Omental fat pad (tissue), 4 donors: Measurements from ENCODE around the gene TPPP3. TPM values are rescaled to one million over a fixed set of nuclear protein-coding genes. Genes with fewer than 3 reads are reported as not detected.

Source experiments
- ATAC-seq: fragments of 150-250 bp; one replicate; pipeline ENCODE4 v1.9.1; 2016; ENCODE audit warnings: mild to moderate bottlenecking, moderate library complexity; ENCODE audit not compliant: low FRiP score
- DNase-seq: peaks from one replicate; pipeline ENCODE4 v3.0.0-alpha.2; 2019; ENCODE audit warnings: low spot score
- total RNA-seq, 4 donors: library from RNA; depleted of rRNA; stranded (reverse); fragments of >200 nt; gene quantifications; one replicate each; pipeline ENCODE4 v1.1.0, GENCODE V29; 2016
- TF ChIP-seq, protein P1 (sequence below), 3 donors: fragments of 450-650 bp; IDR thresholded peaks; one replicate each; pipeline ENCODE4 v1.5.1; 2016 to 2017; ENCODE audit warnings: antibody characterized with exemption in 3 of 3, mild to moderate bottlenecking in 3 of 3, moderate library complexity in 2 of 3

The TPPP3 gene
- 10 to 100 TPM in 2 of 4 donors, 1 to 10 TPM in 2; 1.0 to 24.9 (median 8.9) TPM for total RNA-seq

- peak; percentile 68 for DNase-seq
- TF ChIP-seq, protein P1, sequence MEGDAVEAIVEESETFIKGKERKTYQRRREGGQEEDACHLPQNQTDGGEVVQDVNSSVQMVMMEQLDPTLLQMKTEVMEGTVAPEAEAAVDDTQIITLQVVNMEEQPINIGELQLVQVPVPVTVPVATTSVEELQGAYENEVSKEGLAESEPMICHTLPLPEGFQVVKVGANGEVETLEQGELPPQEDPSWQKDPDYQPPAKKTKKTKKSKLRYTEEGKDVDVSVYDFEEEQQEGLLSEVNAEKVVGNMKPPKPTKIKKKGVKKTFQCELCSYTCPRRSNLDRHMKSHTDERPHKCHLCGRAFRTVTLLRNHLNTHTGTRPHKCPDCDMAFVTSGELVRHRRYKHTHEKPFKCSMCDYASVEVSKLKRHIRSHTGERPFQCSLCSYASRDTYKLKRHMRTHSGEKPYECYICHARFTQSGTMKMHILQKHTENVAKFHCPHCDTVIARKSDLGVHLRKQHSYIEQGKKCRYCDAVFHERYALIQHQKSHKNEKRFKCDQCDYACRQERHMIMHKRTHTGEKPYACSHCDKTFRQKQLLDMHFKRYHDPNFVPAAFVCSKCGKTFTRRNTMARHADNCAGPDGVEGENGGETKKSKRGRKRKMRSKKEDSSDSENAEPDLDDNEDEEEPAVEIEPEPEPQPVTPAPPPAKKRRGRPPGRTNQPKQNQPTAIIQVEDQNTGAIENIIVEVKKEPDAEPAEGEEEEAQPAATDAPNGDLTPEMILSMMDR (IDR thresholded peaks at IDR 0.05): no peak
- ATAC-seq: peak; percentile 76
Measured at GRCh38 chr16:67393111-67393787, at the start of gene TPPP3. Gene TPPP3, minus strand, starts transcription at chr16:67393498. Its CDS starts 2,387 bp downstream, at chr16:67391111.

- no peak for DNase-seq
- TF ChIP-seq, protein P1 (IDR thresholded peaks at IDR 0.05): no peak
Measured at GRCh38 chr16:67442581-67443255, 49.4 kb upstream of the TPPP3 start.

GRCh38 chr16:67441907-67442306 lies 48.6 kb upstream of the TPPP3 start:
- no peak for ATAC-seq
- no peak for DNase-seq
- TF ChIP-seq, protein P1 (IDR thresholded peaks at IDR 0.05): no peak

More at GRCh38 chr16:67442581-67443255, 49.4 kb upstream of the TPPP3 start:
- no peak for ATAC-seq

GRCh38 chr16:67441271-67441753 lies 48.0 kb upstream of the TPPP3 start:
- DNase-seq (no peak), ATAC-seq (no peak)
- TF ChIP-seq, protein P1 (IDR thresholded peaks at IDR 0.05): no peak

DNA sequence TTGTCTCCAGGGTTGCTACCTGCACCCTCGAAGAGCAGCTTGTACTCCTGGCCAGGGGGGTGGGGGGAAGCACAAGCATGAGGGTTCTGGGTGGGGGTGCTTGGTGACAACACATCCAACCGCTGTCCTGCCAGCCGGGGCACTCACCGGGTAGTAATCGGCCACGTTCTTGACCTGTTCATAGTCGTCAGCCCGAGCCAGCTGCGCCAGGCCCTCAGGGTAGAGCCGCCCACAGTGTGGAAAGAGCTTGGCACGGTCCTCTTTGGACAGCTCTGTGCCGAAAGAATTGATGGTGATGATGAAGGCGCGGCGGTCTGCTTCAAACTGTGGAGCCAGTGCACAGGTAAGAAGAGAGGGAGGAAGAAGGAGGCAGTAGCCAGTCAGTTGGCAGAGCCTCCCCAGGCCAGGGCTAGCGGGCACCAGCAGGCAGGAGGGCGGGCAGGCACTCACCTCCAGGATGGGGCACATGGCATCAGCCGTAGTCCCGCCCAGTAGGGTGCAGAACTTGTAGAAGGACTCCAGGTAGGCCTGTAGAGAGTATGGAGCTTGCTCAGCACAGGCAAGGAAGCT lies 45.6 kb upstream of the TPPP3 start:
- TF ChIP-seq, protein P1 (IDR thresholded peaks at IDR 0.05): no peak
- no peak for ATAC-seq
- DNase-seq: no peak

DNA sequence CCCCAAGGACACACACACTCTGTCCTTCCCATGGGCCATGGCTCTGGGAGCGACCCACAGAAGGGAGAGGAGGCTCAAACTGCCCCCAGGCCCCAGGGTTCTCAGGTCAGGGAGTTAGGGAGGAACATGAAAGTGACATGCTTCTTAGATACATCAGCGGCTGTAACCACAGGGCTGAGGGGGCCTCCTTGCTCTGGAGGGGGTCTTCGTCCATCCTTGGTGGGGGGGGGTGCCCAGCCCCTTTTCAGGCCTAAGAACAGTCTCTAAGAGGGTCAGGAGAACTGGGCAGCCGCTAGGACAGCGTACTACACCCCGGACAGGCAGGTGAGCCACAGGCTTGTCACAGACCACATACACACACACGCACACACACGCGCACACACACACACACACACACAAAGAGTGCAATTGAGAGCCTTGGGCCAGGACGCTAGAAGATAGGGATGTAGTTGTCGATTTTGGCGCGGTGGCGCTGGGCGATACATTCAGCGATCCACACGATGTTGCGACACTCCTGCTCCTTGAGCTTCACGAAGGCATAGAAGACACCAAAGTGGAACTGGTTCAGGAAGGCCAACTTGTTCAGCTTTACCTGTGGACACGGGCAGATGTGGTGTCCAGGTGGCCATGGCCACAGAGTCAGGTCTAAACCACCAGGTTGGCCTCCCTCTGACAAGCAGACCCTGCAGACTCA lies 44.9 kb upstream of the TPPP3 start:
- TF ChIP-seq, protein P1 (IDR thresholded peaks at IDR 0.05): no peak

More for the DNA sequence above, 44.9 kb upstream of the TPPP3 start:
- ATAC-seq (no peak), DNase-seq (no peak)
